GM19455 (cell line): Measurements from ENCODE around the gene MSANTD7.
"Not testable (repeated sequence)": the region's sequence is repeated elsewhere in the genome, so short reads cannot be mapped to it uniquely, and the experiment has no call there.

ENCODE experiments used
- ATAC-seq: cut with Tn5 transposase; IDR thresholded peaks from one replicate; pipeline ENCODE4 v1.9.1; 2021; ENCODE audit not compliant: unreplicated experiment

The MSANTD7 gene, protein sequence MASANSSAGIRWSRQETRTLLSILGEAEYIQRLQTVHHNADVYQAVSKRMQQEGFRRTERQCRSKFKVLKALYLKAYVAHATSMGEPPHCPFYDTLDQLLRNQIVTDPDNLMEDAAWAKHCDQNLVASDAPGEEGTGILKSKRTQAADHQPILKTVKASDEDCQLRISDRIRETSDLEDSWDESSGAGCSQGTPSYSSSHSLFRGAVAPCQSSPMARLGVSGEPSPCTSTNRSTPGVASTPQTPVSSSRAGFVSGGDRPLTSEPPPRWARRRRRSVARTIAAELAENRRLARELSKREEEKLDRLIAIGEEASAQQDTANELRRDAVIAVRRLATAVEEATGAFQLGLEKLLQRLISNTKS

GRCh38 chr10:14837757-14838581, at the start of gene MSANTD7, which contains the start of the genes CDNF and HSPA14:
TSS of gene MSANTD7 (plus strand) at chr10:14838306. CDS start at chr10:14842285, 3,979 bp downstream.
TSS of gene CDNF (minus strand) at chr10:14838037. CDS start at chr10:14837946, 91 bp downstream.
TSS of gene HSPA14 (plus strand) at chr10:14838306. CDS start at chr10:14838403, 97 bp downstream.
- peak; percentile 87 for ATAC-seq

- ATAC-seq, result no peak
Observed at GRCh38 chr10:14798636-14799035, 39.5 kb upstream of the MSANTD7 start.

- ATAC-seq, result no peak
Observed at GRCh38 chr10:14800397-14800796, 37.7 kb upstream of the MSANTD7 start.

DNA sequence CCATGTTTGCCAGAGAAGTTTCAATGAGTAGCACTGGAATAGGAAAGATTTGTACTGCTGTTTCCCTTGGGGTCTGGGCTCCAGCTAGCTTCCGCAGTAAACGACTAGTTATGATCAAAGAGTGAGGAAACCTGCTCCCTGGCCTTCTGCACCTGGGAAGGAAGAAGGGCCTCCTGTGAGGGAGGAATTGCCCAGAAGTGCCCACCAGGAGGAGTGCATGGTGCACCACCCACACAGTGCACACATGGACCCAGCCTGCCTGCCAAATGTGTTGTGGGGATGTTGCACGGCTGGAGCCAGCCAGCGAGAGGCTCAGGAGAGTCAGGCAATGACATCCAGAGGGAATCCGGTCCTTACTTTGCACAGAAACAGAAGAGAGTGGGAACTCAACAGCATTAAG, 36.4 kb upstream of the MSANTD7 start:
- ATAC-seq, result no peak

DNA sequence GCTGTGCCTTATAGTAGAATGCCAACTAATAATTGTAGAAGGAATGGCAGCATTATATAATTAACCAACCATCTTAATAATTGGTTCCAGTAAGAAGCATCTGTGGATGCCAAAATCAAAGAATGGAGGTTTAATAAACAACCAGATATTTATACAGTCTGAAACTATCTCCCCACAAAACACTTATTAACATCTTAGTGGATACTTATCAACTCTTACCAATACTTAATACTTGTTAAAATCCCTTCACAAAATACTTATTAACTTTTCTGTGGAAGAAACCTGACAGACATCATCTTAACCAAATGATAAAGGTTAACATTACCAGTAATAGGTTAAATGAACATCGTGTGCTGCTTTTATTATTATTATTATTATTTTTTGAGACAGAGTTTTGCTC, 34.3 kb upstream of the MSANTD7 start:
- no peak for ATAC-seq

DNA sequence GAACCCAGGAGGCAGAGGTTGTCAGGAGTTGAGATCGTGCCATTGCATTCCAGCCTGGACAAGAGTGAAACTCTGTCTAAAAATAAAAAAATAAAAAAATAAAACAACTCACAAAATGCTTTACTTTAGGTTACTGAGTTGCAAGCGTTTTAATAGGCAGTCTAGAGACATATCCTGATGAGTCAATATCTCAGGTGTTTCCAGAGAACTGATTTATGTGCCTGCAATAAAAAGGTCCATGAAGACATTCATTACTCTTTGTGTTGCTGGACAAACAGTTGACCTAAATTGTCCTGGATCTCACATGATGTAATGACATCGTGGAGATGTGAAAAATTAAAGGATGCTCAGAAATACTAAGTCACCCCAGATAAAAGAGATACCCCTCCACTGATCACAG, 31.8 kb upstream of the MSANTD7 start:
- no peak for ATAC-seq

GRCh38 chr10:14810969-14811953, 26.8 kb upstream of the MSANTD7 start:
- no peak for ATAC-seq

DNA sequence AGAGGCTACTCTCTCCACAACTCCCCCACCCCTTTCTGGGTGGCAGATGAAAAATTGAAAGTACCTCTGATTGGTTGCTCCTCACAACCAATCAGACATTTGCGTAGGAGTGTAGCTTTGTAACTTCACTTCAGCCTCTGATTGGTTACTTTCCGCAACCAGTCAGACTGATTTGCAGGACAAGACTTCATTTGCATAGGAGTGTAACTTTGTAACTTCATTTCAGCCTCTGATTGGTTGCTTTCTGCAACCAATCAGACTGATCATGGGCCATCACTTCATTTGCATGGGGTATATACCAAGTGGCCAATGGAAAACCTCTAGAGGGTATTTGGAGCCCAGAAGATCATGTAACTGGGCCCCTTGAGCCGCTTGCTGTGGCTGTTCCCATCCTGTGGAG, 25.8 kb upstream of the MSANTD7 start:
- ATAC-seq, result no peak

GRCh38 chr10:14815681-14816080, 22.4 kb upstream of the MSANTD7 start:
- no peak for ATAC-seq

DNA sequence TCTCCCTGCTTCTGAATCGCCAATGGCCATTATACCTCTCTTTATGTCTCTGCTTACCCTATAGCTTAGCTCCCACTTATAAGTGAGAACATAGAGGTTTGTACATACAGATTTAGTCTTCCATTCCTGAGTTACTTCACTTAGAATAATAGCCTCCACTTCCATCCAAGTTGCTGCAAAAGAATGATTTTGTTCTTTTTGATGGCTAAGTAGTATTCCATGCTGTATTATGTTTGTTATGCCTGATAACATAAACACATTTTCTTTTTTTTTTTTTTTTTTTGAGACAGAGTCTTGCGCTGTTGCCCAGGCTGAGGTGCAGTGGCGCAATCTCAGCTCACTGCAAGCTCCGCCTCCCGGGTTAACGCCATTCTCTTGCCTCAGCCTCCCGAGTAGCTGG, 21.4 kb upstream of the MSANTD7 start:
- not testable (repeated sequence) for ATAC-seq

GRCh38 chr10:14820010-14820774, 17.9 kb upstream of the MSANTD7 start:
- no peak for ATAC-seq

GRCh38 chr10:14820775-14821154, 17.3 kb upstream of the MSANTD7 start:
- no peak for ATAC-seq

GRCh38 chr10:14821635-14822375, 16.3 kb upstream of the MSANTD7 start:
- ATAC-seq, result no peak

- ATAC-seq, result no peak
Observed at GRCh38 chr10:14822879-14823755, 15.0 kb upstream of the MSANTD7 start.

- no peak for ATAC-seq
Observed at GRCh38 chr10:14823966-14824365, 14.1 kb upstream of the MSANTD7 start.

- ATAC-seq, result no peak
Observed at GRCh38 chr10:14826076-14826829, 11.9 kb upstream of the MSANTD7 start.

- no peak for ATAC-seq
Observed at GRCh38 chr10:14833106-14833505, 5.0 kb upstream of the MSANTD7 start.

DNA sequence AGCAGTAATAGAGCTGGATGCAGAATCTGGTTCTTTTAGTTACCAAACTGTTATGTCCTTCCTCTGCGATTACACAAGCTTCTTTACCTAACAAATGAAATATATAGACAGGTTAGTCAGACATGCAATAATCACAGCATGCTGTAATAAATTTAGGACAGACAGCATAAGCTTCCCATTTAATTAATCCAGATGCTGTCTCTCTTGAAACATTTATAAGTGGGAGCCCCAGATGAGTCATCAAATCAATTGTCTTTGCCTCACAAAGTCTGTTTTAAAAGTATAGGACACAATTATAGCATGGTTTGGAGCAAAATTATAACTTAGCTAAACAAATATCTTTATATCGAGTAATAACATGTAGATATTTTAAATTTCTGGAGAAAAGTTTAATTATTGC, 1.9 kb upstream of the MSANTD7 start:
- no peak for ATAC-seq
